ENCODE results near the gene ITPR1. TPM values are rescaled to one million over a fixed set of nuclear protein-coding genes. Genes with fewer than 3 reads are reported as not detected.

Gene ITPR1
- total RNA-seq, 1 experiment from 2014 or later: 13.2 TPM

- DNase-seq (ENCODE audit: low read depth): peak; percentile 62
Observed at GRCh38 chr3:4888913-4889846, 396.0 kb downstream of the ITPR1 start.

DNA sequence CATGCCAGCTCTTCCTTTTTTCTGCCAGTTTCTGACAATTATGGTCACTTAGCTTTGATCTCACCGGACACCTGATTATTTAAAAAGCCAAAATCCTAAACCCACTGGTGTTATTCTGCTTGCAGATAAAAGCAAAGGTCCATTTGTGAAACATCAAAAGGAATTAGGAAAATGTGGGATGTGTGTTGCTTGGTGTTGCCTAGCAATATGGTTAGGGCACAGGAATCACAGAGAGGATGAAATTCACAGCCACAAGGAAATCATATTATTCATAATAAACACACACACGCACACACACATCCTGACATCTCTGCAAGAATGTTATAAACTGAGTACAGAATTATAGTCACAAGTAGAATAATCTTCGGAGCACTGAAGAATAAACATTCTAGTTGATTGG, 396.7 kb downstream of the ITPR1 start:
- DNase-seq (ENCODE audit: low read depth): peak; percentile 37

DNA sequence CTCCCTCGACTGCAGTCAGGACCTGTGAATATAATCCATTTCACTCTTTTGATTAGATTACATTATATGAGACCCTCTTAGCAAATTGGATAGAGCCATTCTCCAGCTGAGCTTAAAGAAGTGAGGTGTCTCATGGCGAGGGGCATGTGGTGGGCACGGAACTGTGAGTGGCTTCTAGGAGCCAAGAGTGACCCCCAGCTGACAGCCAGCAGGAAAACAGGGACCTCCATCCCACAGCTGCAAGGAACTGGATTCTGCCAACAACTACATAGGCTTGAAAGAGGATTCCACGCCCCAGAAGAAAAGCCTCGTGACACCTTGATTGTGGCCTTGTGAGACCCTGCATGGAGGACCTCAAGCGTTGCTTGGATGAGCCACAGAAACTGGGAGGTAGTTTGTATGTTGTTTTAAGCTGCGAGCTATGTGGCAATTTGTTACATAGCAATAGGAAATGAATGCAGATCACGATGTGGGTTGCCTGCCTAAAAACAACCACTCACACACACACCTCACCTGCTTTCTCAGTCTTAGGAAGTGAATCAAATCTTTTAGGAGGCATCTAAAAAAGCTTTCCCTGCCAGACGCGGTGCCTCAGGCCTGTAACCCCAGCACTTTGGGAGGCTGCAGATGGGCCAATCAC, 401.9 kb downstream of the ITPR1 start:
- no peak for DNase-seq (ENCODE audit: low read depth)

DNA sequence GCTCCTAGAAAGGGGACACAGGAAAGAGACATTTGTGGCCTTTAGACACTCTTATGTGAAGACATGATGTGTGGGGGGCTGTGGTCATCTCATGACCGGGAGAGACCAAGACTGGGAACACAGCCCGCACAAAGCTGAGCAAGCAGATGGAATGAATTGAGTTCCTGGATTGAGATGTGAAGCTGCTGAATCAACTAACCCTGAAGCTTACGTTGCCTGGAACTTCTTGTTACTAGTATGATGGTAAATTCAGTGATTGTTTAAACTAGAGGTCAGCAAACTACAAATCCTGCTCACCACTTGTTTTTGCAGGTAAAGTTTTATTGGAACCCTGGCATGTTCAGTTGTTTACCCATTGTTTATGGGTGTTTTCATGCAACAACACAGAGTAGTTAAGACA, 402.7 kb downstream of the ITPR1 start:
- peak; percentile 14 for DNase-seq (ENCODE audit: low read depth)

Other genes with a start within 250 kb of the ITPR1 start
- gene SETMAR, start 190.0 kb upstream of the ITPR1 start, total RNA-seq (2014; rRNA removed; shearing (Covaris generic)): 10.5 and 13.8 TPM in 2 replicates
- gene SUMF1, start 26.1 kb upstream of the ITPR1 start, total RNA-seq (2014; rRNA removed; shearing (Covaris generic)): 42.5 and 43.5 TPM in 2 replicates